Lower lobe of right lung (tissue), 2 donors: ENCODE measurements around the gene PAN3. TPM values are rescaled to one million over a fixed set of nuclear protein-coding genes. Genes with fewer than 3 reads are reported as not detected.

Experiments
- ATAC-seq, 2 donors: fragments of 200-7000 bp; cut with Tn5 transposase; one replicate each; pipeline ENCODE4 v1.9.1; 2020 to 2022; ENCODE audit warnings: mild to moderate bottlenecking in 2 of 2, moderate library complexity in 2 of 2
- DNase-seq: peaks from one replicate; pipeline ENCODE4 v3.0.0-alpha.2; 2020
- H3K27ac ChIP-seq: fragments of 200-600 bp; one replicate; pipeline ENCODE4 v1.8.0; 2022
- H3K27me3 ChIP-seq: fragments of 200-600 bp; one replicate; pipeline ENCODE4 v1.8.0; 2022; ENCODE audit warnings: low read depth
- H3K36me3 ChIP-seq: fragments of 200-600 bp; one replicate; pipeline ENCODE4 v1.8.0; 2022; ENCODE audit warnings: mild to moderate bottlenecking
- H3K4me1 ChIP-seq: fragments of 200-600 bp; one replicate; pipeline ENCODE4 v1.8.0; 2022
- H3K4me3 ChIP-seq: fragments of 200-600 bp; one replicate; pipeline ENCODE4 v1.8.0; 2022; ENCODE audit warnings: mild to moderate bottlenecking
- H3K9me3 ChIP-seq: fragments of 200-600 bp; one replicate; pipeline ENCODE4 v1.8.0; 2022
- intact Hi-C: fragments of 100-400 bp; cut with DNase I; formaldehyde crosslinking; loops from one replicate; pipeline ENCODE4 v1.11.0; 2022
- total RNA-seq: library from RNA; stranded (reverse); fragmentation: NEBNext Ultra II Directional; extraction: Animal tissue kit (Norgen Biotek cat#: 25700); gene quantifications from one replicate; pipeline ENCODE4 v1.2.1, GENCODE V29; 2021
- TF ChIP-seq, protein P1 (sequence below): fragments of 200-600 bp; IDR thresholded peaks from one replicate; pipeline ENCODE4 v1.8.0; 2022; ENCODE audit warnings: antibody characterized with exemption, mild to moderate bottlenecking
- donor health status: DM: no; HTN: yes; CAD: no; lungs with severe emphysema.

Gene PAN3
- total RNA-seq, 1 donor from 2014 or later: 36.2 TPM

DNA sequence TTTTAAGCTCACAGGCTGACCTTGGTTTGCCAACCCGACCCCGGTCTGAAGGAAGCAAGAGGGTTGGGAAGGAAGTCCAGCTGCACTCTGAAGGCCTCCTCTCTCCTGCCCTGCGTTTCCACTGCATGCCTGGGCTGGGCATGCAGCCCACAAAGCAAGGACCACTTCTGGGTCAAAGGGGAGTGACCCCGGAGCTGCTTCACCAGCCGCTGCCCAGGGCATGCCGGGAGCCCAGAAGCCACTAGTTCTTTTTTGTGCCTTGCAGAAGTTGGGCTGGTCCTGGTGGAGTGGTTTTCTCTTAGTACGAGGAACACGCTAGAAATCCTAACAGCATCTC lies 189.9 kb downstream of the PAN3 start:
- H3K9me3 ChIP-seq: no peaks in the 10 kb centered on the region
- intact Hi-C loops: no loop called here
- peaks cover 4% of the 10 kb centered on the region for H3K27me3 ChIP-seq
- H3K4me3 ChIP-seq: no peak overlapping the region
- peaks cover 27% of the 10 kb centered on the region for H3K4me1 ChIP-seq
- DNase-seq: no peak
- TF ChIP-seq, protein P1, sequence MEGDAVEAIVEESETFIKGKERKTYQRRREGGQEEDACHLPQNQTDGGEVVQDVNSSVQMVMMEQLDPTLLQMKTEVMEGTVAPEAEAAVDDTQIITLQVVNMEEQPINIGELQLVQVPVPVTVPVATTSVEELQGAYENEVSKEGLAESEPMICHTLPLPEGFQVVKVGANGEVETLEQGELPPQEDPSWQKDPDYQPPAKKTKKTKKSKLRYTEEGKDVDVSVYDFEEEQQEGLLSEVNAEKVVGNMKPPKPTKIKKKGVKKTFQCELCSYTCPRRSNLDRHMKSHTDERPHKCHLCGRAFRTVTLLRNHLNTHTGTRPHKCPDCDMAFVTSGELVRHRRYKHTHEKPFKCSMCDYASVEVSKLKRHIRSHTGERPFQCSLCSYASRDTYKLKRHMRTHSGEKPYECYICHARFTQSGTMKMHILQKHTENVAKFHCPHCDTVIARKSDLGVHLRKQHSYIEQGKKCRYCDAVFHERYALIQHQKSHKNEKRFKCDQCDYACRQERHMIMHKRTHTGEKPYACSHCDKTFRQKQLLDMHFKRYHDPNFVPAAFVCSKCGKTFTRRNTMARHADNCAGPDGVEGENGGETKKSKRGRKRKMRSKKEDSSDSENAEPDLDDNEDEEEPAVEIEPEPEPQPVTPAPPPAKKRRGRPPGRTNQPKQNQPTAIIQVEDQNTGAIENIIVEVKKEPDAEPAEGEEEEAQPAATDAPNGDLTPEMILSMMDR: no peak
- no peaks in the 10 kb centered on the region for H3K36me3 ChIP-seq
- H3K27ac ChIP-seq: no peak overlapping the region
- ATAC-seq: no peak

DNA sequence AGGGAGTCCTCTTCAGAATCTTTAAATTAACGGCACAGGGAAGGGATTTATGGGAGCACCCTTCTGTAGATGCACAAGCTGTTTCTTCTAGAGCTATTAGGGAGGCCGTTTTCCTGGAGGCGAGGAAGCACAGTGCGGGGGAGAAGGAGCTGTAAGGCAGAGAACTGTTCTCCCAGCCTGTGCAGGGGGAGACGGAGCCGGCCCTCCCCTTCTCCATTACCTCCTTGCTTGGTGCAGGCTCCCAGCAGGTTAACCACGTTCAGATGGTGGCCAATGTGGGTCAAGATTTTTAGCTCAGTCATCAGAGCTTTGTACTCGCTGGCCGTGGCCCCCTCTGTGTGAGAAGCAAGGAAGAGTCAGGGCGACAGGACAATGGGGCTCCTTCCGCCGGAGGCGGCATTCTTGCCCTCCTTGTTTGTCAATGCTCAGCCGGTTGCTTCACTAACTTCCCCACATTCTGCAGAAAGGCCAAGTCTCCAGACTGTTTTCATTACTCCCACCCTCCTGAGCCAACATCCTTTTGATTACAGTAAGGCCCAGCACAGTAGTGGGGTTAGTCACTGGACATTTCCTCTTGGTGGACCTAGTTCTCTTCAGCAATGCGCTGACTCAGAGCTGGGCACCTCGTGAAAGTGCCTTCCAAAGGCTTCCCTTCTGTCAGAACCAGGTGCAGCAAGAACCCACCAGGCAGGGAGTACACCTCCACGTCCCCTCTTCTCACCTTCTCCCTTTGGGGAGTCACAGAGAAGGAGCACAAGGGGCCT lies 191.2 kb downstream of the PAN3 start:
- Histone ChIP-seq H3K4me1 (peaks cover 20% of the 10 kb centered on the region), H3K36me3 (no peaks in the 10 kb centered on the region), H3K27me3 (peaks cover 4% of the 10 kb centered on the region), H3K4me3 (no peak overlapping the region), H3K9me3 (no peaks in the 10 kb centered on the region), H3K27ac (no peak overlapping the region)
- intact Hi-C loops: no loop called here
- DNase-seq (peak; percentile 58), ATAC-seq (peak; percentile 87 to 88)
- TF ChIP-seq, protein P1: no peak

DNA sequence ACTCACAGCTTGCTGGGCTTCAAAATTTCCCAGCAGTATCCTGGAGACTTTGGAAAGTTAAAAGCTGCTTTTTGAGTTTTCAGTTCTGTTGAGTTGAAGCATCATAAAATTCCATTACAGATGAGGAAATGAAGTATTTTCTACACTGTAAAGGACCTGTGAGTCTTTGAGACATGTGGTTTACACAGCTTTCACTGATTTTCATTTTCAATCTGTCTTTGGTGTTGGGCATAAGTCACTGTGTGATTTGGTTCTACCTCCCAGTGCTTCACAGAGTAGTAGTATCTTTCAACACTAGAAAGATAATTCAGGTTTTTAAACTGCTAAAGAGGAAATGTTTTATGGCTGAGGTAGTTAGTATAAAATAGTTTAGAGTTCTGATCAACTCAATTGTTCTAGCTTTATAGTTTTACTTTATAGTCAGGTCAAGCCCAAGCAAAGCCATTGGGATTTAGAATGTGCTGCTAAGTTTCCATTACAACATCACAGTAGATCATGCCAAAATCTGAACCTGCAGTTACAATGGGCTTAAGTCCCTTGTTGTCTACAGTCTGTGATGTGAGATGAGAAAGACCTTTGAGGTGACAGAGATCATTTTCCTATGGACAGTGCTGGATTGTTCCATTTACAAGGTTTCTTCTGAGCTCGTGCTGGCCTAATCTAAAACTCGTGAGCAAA lies 195.0 kb downstream of the PAN3 start:
- ATAC-seq: no peak
- no peak for DNase-seq
- peaks cover 4% of the 10 kb centered on the region for H3K27me3 ChIP-seq
- intact Hi-C loops: no loop called here
- H3K4me1 ChIP-seq: peaks cover 28% of the 10 kb centered on the region
- no peak overlapping the region for H3K27ac ChIP-seq
- H3K4me3 ChIP-seq: no peak overlapping the region
- TF ChIP-seq, protein P1: no peak
- H3K9me3 ChIP-seq: no peaks in the 10 kb centered on the region
- no peaks in the 10 kb centered on the region for H3K36me3 ChIP-seq

DNA sequence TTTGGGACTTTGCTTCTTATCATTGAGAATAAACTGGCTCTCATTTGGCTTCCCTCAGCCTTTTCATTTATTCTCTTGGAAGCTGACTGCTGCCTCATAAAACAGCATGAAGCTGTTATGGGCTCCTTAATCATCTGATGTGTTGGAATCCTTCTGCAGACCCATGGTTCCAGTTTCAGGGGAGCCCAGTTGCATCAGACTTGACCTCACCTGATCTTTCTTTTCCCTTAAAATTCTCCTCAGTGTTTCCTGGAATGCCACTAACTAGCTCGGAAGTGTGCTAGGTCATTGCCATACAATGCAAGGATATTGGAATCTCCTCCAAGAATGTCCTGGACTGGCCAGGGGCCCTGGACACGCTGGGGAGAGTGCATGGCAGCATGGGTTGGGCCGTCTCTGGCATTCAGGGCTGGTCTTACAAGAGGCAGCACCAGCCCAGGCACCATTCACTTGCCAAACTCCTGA lies 197.9 kb downstream of the PAN3 start:
- DNase-seq: no peak
- Histone ChIP-seq H3K4me1 (peaks cover 16% of the 10 kb centered on the region), H3K9me3 (no peaks in the 10 kb centered on the region), H3K4me3 (no peak overlapping the region), H3K27ac (no peak overlapping the region), H3K36me3 (no peaks in the 10 kb centered on the region), H3K27me3 (peaks cover 4% of the 10 kb centered on the region)
- intact Hi-C loops: no loop called here
- ATAC-seq: peak in 1 of 2 donors; percentile 31
- TF ChIP-seq, protein P1: no peak

DNA sequence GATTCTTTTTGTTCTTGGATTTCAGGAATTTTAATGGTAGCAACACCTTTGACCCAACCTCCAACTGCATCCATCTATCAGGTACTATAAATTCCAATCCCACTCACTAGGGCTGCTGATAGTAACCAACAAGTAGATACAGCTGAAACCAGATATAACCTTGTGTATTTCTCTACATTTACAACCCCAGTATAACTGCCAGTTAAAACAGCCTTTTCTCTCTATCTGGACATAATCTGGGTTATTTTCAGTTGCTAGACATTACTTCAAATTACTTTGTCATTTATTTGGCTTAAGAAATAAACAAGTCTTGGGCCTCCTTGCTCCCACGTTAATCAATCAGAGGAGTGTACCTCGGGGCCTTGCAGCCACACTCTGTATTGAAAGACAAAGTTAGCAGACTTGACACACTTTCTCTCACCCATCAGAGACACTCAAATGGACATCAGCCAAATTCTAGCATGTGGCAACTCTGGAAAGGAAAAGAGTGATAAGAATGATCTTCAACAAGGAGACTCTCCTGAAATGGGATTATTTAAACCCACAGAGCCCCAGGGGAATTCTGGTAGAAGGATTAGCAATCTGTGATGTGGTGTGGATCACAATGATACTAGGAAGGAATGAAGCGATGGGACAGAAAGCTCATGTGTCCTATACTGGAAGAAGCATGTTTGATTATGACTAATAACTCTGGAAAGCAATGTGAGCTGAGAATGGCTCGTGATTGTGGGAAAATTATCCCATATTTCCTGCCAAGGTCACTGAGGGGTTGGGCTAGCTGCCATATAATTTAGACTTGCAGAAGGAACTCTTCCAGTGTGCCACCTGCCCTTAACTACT lies 199.0 kb downstream of the PAN3 start:
- Histone ChIP-seq H3K4me3 (no peak overlapping the region), H3K4me1 (peaks cover 16% of the 10 kb centered on the region), H3K9me3 (no peaks in the 10 kb centered on the region), H3K27ac (no peak overlapping the region), H3K36me3 (no peaks in the 10 kb centered on the region), H3K27me3 (no peaks in the 10 kb centered on the region)
- intact Hi-C loops: no loop called here
- no peak for DNase-seq
- TF ChIP-seq, protein P1: no peak
- ATAC-seq: no peak
